Right atrium auricular region (tissue), 2 donors: ENCODE results near the gene SKI. TPM values are rescaled to one million over a fixed set of nuclear protein-coding genes. Genes with fewer than 3 reads are reported as not detected.
A peak's percentile ranks its signal among the peaks of the same experiment; 100 is the strongest.

Experiments
- DNase-seq: peaks from one replicate; pipeline ENCODE4 v3.0.0-alpha.2; 2019; ENCODE audit warnings: low spot score
- H3K27ac ChIP-seq, 2 donors: fragments of 200-600 bp; sonication (generic); 1 replicate in 1 of 2; 2 replicates in 1 of 2; pipeline ENCODE4 v1.5.1; 2016 to 2019
- H3K27me3 ChIP-seq, 2 donors: fragments of 200-600 bp; sonication (generic); one replicate each; pipeline versions ENCODE4 v1.5.1 to v1.6.0; 2017 to 2019
- H3K36me3 ChIP-seq: fragments of 200-600 bp; sonication (generic); one replicate; pipeline ENCODE4 v1.5.1; 2016
- H3K4me1 ChIP-seq, 2 donors: fragments of 200-600 bp; sonication (generic); one replicate each; pipeline versions ENCODE4 v1.5.1 to v1.6.0; 2017 to 2019
- H3K4me3 ChIP-seq, 2 donors: fragments of 200-600 bp; sonication (generic); 1 replicate in 1 of 2; 2 replicates in 1 of 2; pipeline ENCODE4 v1.5.1; 2017 to 2019; ENCODE audit warnings: mild to moderate bottlenecking in 1 of 2, moderate library complexity in 1 of 2
- H3K9me3 ChIP-seq, 2 donors: fragments of 200-600 bp; sonication (generic); one replicate each; pipeline ENCODE4 v1.5.1; 2019
- CTCF ChIP-seq, 2 donors: fragments of 200-600 bp; sonication (generic); IDR thresholded peaks; one replicate each; pipeline ENCODE4 v1.5.1; 2019; ENCODE audit warnings: antibody characterized with exemption in 2 of 2
- total RNA-seq, 2 donors: library from RNA; depleted of rRNA; stranded (reverse); fragments of >200 nt; gene quantifications; one replicate each; pipeline ENCODE4 v1.1.0, GENCODE V29; 2016

The SKI gene
- total RNA-seq, 2 donors from 2014 or later: 36.7 to 57.2 TPM

- Histone ChIP-seq H3K4me3 (no peak overlapping the region), H3K27ac (peak overlapping the region; percentile 46 to 93), H3K9me3 (no peaks in the 10 kb centered on the region), H3K4me1 (peaks cover 0 to 94% of the 10 kb centered on the region in 2 donors), H3K36me3 (no peaks in the 10 kb centered on the region), H3K27me3 (no peaks in the 10 kb centered on the region)
- no peak for TF ChIP-seq CTCF (IDR thresholded peaks at IDR 0.05)
- no peak for DNase-seq
Measured at GRCh38 chr1:2317230-2318065, 89.3 kb downstream of the SKI start.

DNA sequence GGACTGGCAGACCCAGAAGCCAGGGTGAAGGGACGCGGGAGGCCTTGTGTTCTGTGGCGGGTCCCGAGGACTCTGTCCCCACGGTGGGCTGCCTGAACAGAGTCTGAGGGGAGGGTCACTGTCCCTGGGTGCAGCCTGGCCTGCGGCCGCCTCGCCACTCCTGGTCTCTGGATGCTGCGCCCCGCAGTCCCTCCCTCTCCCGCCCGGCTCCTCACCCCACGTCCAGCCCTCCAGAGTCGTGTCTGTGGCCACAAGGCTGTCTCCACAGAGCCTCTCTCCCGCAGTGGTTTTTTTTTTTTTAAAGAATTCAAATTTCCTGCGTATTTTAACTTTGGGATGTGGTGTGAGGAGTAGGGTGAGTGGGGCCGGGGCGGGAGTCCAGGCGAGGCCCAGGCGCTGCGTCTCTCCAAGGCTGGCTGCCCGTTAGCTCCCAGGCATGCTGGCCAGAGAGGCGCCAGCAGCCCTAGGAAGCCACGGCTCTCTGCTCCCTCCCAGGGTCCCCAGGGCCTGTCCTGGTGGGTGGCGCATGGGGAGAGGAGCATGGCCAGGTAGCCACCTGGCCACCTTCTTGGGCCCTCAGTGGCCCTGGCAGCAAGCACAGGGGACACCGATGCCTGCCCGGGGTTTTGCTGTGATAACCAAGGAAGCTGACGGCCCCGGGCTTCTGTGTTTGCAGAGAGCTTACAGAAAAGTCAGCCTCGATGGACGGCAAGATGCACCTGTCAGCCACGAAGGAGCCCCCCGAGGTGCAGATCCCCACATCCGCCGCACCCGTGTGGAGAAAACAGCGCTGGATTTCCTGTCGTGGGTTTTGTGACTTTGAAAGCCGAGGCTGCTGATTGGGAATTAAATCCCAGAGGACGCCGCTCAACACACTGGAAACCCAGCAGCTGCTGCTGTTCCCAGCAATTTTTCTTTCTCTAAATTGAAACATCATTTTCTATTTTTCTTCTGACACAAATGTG is 90.5 kb downstream of the SKI start:
- Histone ChIP-seq H3K4me3 (no peak overlapping the region), H3K4me1 (peaks cover 0 to 90% of the 10 kb centered on the region in 2 donors), H3K9me3 (no peaks in the 10 kb centered on the region), H3K27ac (peak overlapping the region; percentile 46 to 63), H3K36me3 (no peaks in the 10 kb centered on the region), H3K27me3 (no peaks in the 10 kb centered on the region)
- TF ChIP-seq CTCF (IDR thresholded peaks at IDR 0.05): no peak
- no peak for DNase-seq

DNA sequence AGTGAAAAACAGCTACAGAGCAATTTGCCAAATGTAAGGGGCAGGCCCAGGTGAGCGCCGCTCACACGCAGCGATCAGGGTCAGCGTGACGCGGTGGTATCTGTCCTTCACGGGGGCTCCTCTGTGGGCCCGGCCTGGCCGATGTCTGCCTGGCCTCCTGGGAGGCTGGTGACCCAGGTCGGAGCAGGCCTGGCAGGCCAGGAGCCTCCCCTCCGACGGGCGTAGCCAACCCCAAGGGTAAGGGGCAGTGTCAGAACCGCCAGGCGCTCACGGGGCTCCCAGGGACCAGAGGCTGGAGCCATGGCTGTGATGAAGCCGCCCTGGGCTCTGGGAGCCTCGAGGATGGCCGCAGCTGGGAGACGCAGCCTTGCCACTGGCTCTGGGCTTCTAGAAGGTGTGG is 91.2 kb downstream of the SKI start:
- no peak for TF ChIP-seq CTCF (IDR thresholded peaks at IDR 0.05)
- H3K27ac ChIP-seq: peak overlapping the region; percentile 35 to 63
- H3K4me1 ChIP-seq: peaks cover 0 to 83% of the 10 kb centered on the region in 2 donors
- no peaks in the 10 kb centered on the region for H3K36me3 ChIP-seq
- H3K4me3 ChIP-seq: no peak overlapping the region
- H3K27me3 ChIP-seq: no peaks in the 10 kb centered on the region
- no peak for DNase-seq
- H3K9me3 ChIP-seq: no peaks in the 10 kb centered on the region

DNA sequence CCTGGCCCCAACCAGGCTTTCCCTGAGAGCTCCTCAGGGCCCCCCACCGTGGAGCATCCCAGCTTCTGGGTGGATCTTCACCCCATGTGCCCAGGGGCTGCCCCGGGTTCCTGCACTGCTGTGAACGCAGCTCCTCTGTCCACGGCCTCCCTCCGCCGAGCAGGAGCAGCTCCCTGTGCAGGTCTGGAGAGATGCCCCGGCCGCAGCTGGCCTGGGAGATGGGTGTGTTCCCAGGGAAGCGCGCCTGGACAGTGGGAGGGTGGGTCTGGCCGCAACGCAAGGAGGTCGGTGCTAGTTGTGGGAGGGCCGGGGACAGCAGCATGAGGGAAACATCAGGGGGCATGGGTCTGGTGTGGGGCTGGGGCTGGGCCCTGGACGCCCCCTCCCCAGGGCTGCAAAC is 91.9 kb downstream of the SKI start:
- Histone ChIP-seq H3K9me3 (no peaks in the 10 kb centered on the region), H3K4me3 (no peak overlapping the region), H3K36me3 (no peaks in the 10 kb centered on the region), H3K27me3 (no peaks in the 10 kb centered on the region), H3K27ac (no peak overlapping the region), H3K4me1 (peaks cover 0 to 80% of the 10 kb centered on the region in 2 donors)
- TF ChIP-seq CTCF (IDR thresholded peaks at IDR 0.05): no peak
- DNase-seq: no peak

DNA sequence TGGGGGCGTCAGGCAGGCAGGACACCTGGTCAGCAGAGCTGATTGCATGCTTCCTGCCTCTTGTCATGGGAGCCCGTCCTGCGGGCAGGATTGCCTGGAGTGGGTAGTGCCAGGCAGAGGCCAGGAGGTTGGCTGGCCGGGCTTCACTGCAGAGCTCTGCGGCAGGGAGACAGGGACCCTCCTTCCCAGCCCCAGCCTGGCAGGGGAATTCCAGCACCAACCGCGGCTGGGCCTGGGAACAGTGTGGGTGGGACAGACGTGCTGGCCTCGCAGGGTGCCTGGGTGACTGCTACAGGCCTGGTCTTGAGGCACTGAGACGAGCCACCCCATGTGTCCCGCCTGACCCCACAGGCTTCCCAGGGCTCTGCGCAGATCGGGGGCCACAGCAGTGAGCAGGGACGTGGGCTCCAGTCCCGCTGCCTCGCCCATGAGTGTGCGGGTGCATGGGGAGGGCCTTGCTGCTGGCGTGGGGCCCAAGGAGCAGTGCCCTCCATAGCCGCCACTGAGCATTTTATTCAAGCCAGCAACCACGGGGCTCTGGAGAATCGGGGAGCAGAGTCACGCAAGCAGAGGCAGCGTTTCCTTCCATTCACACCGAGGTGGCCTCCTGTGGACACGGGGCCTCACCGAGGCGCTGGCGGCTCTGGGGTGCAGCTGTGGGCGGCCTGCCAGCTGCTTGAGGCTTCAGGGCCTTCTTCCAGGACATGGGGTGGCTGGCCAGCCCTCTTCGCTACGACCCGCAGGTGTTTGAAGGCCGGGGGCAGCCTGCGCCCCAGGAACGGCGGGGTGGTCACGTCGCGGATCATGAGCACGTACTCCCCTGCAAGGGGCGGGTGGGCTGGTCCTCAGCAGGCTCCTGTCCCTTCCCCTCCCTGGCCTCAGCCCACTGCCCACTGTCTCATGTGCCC is 92.9 kb downstream of the SKI start:
- TF ChIP-seq CTCF (IDR thresholded peaks at IDR 0.05): no peak
- Histone ChIP-seq H3K27ac (peak overlapping the region; percentile 78 to 84), H3K36me3 (no peaks in the 10 kb centered on the region), H3K27me3 (no peaks in the 10 kb centered on the region), H3K4me3 (no peak overlapping the region), H3K9me3 (no peaks in the 10 kb centered on the region), H3K4me1 (peaks cover 0 to 70% of the 10 kb centered on the region in 2 donors)
- DNase-seq: no peak
